ENCODE results near the gene PTPRD. TPM values are rescaled to one million over a fixed set of nuclear protein-coding genes. Genes with fewer than 3 reads are reported as not detected.
A peak's percentile ranks its signal among the peaks of the same experiment; 100 is the strongest.

PTPRD gene
- total RNA-seq, 1 experiment from 2014 or later: 32.5 TPM

DNA sequence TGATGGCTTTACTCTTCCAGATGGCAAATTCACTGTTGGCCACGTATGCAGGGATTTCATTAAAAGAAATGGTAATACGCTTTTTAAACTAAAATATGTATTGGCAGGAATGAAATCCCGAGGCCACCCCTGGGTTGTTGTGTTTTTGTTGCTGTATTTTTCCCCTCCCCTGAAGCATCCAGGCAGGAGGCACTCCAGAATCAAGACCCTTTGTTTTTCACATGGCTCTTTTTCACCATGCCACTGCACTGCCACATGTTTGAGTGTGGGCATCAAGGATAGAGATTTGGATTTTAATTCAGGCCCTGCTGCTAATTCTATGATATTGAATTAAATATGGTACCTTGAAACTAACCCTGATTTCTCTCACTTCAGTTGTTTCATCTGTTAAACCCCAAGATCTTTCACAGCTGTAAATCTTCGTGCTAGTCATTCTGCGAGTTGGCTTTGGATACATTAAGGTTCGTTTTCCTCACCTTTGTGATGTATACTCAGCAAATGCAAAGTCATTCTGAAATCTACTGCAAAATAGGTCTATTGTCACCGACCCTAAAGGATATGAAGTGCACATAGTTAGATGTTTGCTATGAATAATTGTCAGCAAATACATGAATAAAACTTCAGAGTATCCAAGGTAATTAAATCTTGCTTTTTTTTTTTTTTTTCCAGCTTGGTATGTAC is 533.4 kb downstream of the PTPRD start:
- H4K91ac ChIP-seq (ENCODE audit: insufficient read length, low read depth, low read length): no peak overlapping the region
- no peak overlapping the region for H3K9ac ChIP-seq (ENCODE audit: extremely low read depth, insufficient read length, low read length)
- no peak overlapping the region for H3K23ac ChIP-seq (ENCODE audit: insufficient read length, low read depth, low read length)
- H3K18ac ChIP-seq (ENCODE audit: insufficient read length, low read depth, low read length): no peak overlapping the region
- no peak overlapping the region for H3K4ac ChIP-seq (ENCODE audit: low read depth, low read length)
- H2BK12ac ChIP-seq (ENCODE audit: insufficient read length, low read depth, low read length): no peak overlapping the region
- H2BK120ac ChIP-seq (ENCODE audit: low read depth, low read length, poor library complexity, severe bottlenecking): no peak overlapping the region
- DNase-seq: no peak
- no peaks in the 10 kb centered on the region; the same call in 1 of the 2 replicates for H3K27me3 Mint-ChIP-seq (ENCODE audit: low read depth)
- H2BK20ac ChIP-seq (ENCODE audit: low read depth, low read length, poor library complexity, severe bottlenecking): no peak overlapping the region
- H3K9me3 ChIP-seq (ENCODE audit: control insufficient read depth, low read depth, low read length): no peaks in the 10 kb centered on the region
- H3K79me1 ChIP-seq (ENCODE audit: insufficient read depth, low read depth, low read length, poor library complexity, severe bottlenecking): no peaks in the 10 kb centered on the region
- no peaks in the 10 kb centered on the region for H3K79me2 ChIP-seq (ENCODE audit: insufficient read depth, low read length)
- WGBS (ENCODE audit: extremely low coverage, insufficient read length, low lambda C conversion rate): no CpG with 5 or more reads among the region's 7 CpGs
- H3K23me2 ChIP-seq (ENCODE audit: insufficient read length, low read depth, low read length, poor library complexity, severe bottlenecking): no peaks in the 10 kb centered on the region
- H3T11ph ChIP-seq (ENCODE audit: low read length): no peak overlapping the region
- no peak overlapping the region for H4K5ac ChIP-seq (ENCODE audit: insufficient read length, low read depth, low read length)
- no peak overlapping the region for H3K4me3 Mint-ChIP-seq
- no peak overlapping the region for H3K56ac ChIP-seq (ENCODE audit: insufficient read length, low read depth, low read length)
- no peak overlapping the region; a peak in 1 of 7 replicates for H3K27ac Mint-ChIP-seq
- H4K20me1 ChIP-seq (ENCODE audit: control insufficient read depth, insufficient read depth, insufficient read length): no peaks in the 10 kb centered on the region
- H2BK5ac ChIP-seq (ENCODE audit: insufficient read length, low read length): no peak overlapping the region
- H3K4me1 Mint-ChIP-seq: peaks cover 14 to 17% of the 10 kb centered on the region in 2 experiments
- H3K4me2 ChIP-seq (ENCODE audit: insufficient read depth, insufficient read length, low read length): no peak overlapping the region
- H3K14ac ChIP-seq (ENCODE audit: insufficient read depth, low read length): no peak overlapping the region
- no peak overlapping the region for H3K27ac ChIP-seq (ENCODE audit: insufficient read length, low read depth, low read length)
- H4K8ac ChIP-seq (replicated peaks; ENCODE audit: insufficient read length, low read depth, low read length): no peak overlapping the region
- 0 out of 2 replicates have a peak, but pooled peaks cover 2% of the 10 kb centered on the region for H3K4me1 ChIP-seq (ENCODE audit: insufficient read depth, low read length)
- no peaks in the 10 kb centered on the region for H3K27me3 ChIP-seq (ENCODE audit: insufficient read depth, low read length)
- H2AFZ ChIP-seq (ENCODE audit: low read length): peak overlapping the region; percentile 9
- no peak overlapping the region for H2BK15ac ChIP-seq (ENCODE audit: low read depth, low read length)
- TF ChIP-seq, protein P1, sequence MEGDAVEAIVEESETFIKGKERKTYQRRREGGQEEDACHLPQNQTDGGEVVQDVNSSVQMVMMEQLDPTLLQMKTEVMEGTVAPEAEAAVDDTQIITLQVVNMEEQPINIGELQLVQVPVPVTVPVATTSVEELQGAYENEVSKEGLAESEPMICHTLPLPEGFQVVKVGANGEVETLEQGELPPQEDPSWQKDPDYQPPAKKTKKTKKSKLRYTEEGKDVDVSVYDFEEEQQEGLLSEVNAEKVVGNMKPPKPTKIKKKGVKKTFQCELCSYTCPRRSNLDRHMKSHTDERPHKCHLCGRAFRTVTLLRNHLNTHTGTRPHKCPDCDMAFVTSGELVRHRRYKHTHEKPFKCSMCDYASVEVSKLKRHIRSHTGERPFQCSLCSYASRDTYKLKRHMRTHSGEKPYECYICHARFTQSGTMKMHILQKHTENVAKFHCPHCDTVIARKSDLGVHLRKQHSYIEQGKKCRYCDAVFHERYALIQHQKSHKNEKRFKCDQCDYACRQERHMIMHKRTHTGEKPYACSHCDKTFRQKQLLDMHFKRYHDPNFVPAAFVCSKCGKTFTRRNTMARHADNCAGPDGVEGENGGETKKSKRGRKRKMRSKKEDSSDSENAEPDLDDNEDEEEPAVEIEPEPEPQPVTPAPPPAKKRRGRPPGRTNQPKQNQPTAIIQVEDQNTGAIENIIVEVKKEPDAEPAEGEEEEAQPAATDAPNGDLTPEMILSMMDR (conservative IDR thresholded peaks at IDR 0.05): no peak
- H2AK5ac ChIP-seq (ENCODE audit: insufficient read length, low read length): no peak overlapping the region
- H3K36me3 Mint-ChIP-seq (ENCODE audit: insufficient read depth in 1 of 3, low read depth in 3 of 3): no peaks in the 10 kb centered on the region
- no peaks in the 10 kb centered on the region for H3K9me3 Mint-ChIP-seq

Measured in H9 (cell line).